Panc1 (cell line): Measurements from ENCODE around the gene NOL4L. TPM values are rescaled to one million over a fixed set of nuclear protein-coding genes. Genes with fewer than 3 reads are reported as not detected.

Experiments used
- ATAC-seq: fragments of 200-7000 bp; cut with Tn5 transposase; 2 replicates; pipeline ENCODE4 v1.9.1; 2020; ENCODE audit warnings: mild to moderate bottlenecking, moderate library complexity
- BruUV-seq: library from RNA; stranded (reverse); fragments of 400-500 nt; replicated peaks from 2 replicates; lab custom pipeline; 2021; lab: Mats Ljungman, UMichigan
- CTCF ChIA-PET: fragments of 300-600 bp; sonication (Branson Sonifier 250); formaldehyde crosslinking; loops from one replicate; lab custom pipeline; 2022; ENCODE audit warnings: antibody characterized with exemption; lab: Charles Lee
- POLR2A ChIA-PET: fragments of 300-600 bp; sonication (Branson Sonifier 250); formaldehyde crosslinking; loops from one replicate; lab custom pipeline; 2022; ENCODE audit warnings: antibody characterized with exemption; lab: Charles Lee
- DNase-seq: peaks from one replicate; pipeline ENCODE4 v3.0.0-alpha.2; 2010; ENCODE audit warnings: low read depth, low spot score
- H3K27ac ChIP-seq: 2 replicates; pipeline ENCODE4 v1.5.1; 2011; ENCODE audit warnings: mild to moderate bottlenecking, low read length, inconsistent platforms
- H3K27me3 ChIP-seq: fragments of 200-500 bp; sonication (Bioruptor generic); 2 replicates; pipeline ENCODE4 v1.6.0; 2014; ENCODE audit warnings: low read length, inconsistent platforms; ENCODE audit not compliant: control insufficient read depth, insufficient read depth
- H3K36me3 ChIP-seq: fragments of 200-500 bp; sonication (Bioruptor generic); 2 replicates; pipeline ENCODE4 v1.5.1; 2014; ENCODE audit warnings: inconsistent platforms, mild to moderate bottlenecking, low read length, moderate library complexity; ENCODE audit not compliant: control insufficient read depth, insufficient read depth
- H3K4me1 ChIP-seq: 2 replicates; pipeline ENCODE4 v1.5.1; 2011; ENCODE audit warnings: inconsistent platforms, mild to moderate bottlenecking, low read length, moderate library complexity; ENCODE audit not compliant: control insufficient read depth, insufficient read depth
- H3K4me3 ChIP-seq, 2 experiments: 2 replicates each; pipeline ENCODE4 v1.5.1; 2011 to 2012; ENCODE audit warnings: low read depth in 2 of 2, low read length in 2 of 2, mild to moderate bottlenecking in 2 of 2, inconsistent platforms in 1 of 2, moderate library complexity in 1 of 2
- H3K9me3 ChIP-seq: fragments of 200-500 bp; sonication (Bioruptor generic); 2 replicates; pipeline ENCODE4 v1.5.1; 2014; ENCODE audit warnings: low read depth, mild to moderate bottlenecking, inconsistent platforms, low read length, moderate library complexity; ENCODE audit not compliant: control insufficient read depth, insufficient read depth
- CTCF ChIP-seq: fragments of 450-650 bp; IDR thresholded peaks from 2 replicates; pipeline ENCODE4 v1.5.1; 2017; ENCODE audit warnings: mild to moderate bottlenecking
- POLR2AphosphoS5 ChIP-seq: IDR thresholded peaks from 2 replicates; pipeline ENCODE4 v1.6.1; 2012; ENCODE audit warnings: mild to moderate bottlenecking, low read depth, low read length, moderate library complexity
- REST ChIP-seq, 2 experiments: IDR thresholded peaks; 2 replicates each; pipeline ENCODE4 v1.6.1; 2011 to 2012; ENCODE audit warnings: low read depth in 2 of 2, control low read depth in 1 of 2, low read length in 1 of 2, mild to moderate bottlenecking in 1 of 2, moderate library complexity in 1 of 2; ENCODE audit not compliant: insufficient read depth in 1 of 2
- SIN3A ChIP-seq: IDR thresholded peaks from 2 replicates; pipeline ENCODE4 v1.6.1; 2012; ENCODE audit warnings: low read depth, mild to moderate bottlenecking, low read length, moderate library complexity, borderline replicate concordance; ENCODE audit not compliant: insufficient read depth
- TCF7L2 ChIP-seq: IDR thresholded peaks from 2 replicates; pipeline ENCODE4 v1.6.1; 2011; ENCODE audit warnings: mild to moderate bottlenecking, low read depth, low read length, inconsistent platforms
- in situ Hi-C: cut with HindIII; loops from 2 replicates; pipeline ENCODE4 v1.10.0; 2016; ENCODE audit warnings: low sequenced_read_pairs, low pct_unique_long_range_greater_than_20kb
- intact Hi-C: fragments of 100-400 bp; cut with micrococcal nuclease; formaldehyde crosslinking; loops from one replicate; pipeline ENCODE4 v1.10.0; 2022; ENCODE audit not compliant: unreplicated experiment
- total RNA-seq: library from RNA; stranded (reverse); gene quantifications from one replicate; pipeline ENCODE4 v1.2.1, GENCODE V29; 2021; ENCODE audit not compliant: unreplicated experiment

Gene NOL4L
- total RNA-seq, 1 experiment from 2014 or later = 21.6 TPM

GRCh38 chr20:32577657-32578056 is 7.5 kb downstream of the NOL4L start:
- no peak for DNase-seq
- Histone ChIP-seq H3K36me3 (no peaks in the 10 kb centered on the region), H3K4me3 (no peak overlapping the region), H3K27me3 (no peaks in the 10 kb centered on the region), H3K4me1 (peaks cover 27% of the 10 kb centered on the region), H3K9me3 (no peaks in the 10 kb centered on the region), H3K27ac (no peak overlapping the region)
- ChIA-PET CTCF (interaction anchor here (0.6 kb wide), 1 partner anchor 391 kb away, joined by 3 read pairs; no protein-coding TSS in a partner anchor), POLR2A (no interaction called here)
- BruUV-seq = no TSS peak
- TF ChIP-seq TCF7L2 = no peak
- TF ChIP-seq SIN3A = no peak
- TF ChIP-seq CTCF = no peak
- TF ChIP-seq REST (IDR thresholded peaks at IDR 0.05; ENCODE audit: insufficient read depth in 1 of 2, low read depth in 2 of 2, low read length in 1 of 2) = no peak
- TF ChIP-seq POLR2AphosphoS5 = no peak
- intact Hi-C loops (no loop called here), in situ Hi-C loops (no loop called here)
- no peak for ATAC-seq

GRCh38 chr20:32577023-32577422 is 8.1 kb downstream of the NOL4L start:
- Histone ChIP-seq H3K9me3 (no peaks in the 10 kb centered on the region), H3K27me3 (no peaks in the 10 kb centered on the region), H3K27ac (no peak overlapping the region), H3K36me3 (no peaks in the 10 kb centered on the region), H3K4me3 (no peak overlapping the region), H3K4me1 (peaks cover 21% of the 10 kb centered on the region)
- DNase-seq (no peak), ATAC-seq (no peak)
- in situ Hi-C loops (no loop called here), intact Hi-C loops (no loop called here)
- BruUV-seq = no TSS peak
- ChIA-PET POLR2A (no interaction called here), CTCF (interaction anchor here (0.6 kb wide), 1 partner anchor 391 kb away, joined by 3 read pairs; no protein-coding TSS in a partner anchor)
- TF ChIP-seq CTCF (no peak), SIN3A (no peak), POLR2AphosphoS5 (no peak), TCF7L2 (no peak)
